Right hindlimb (tissue), 1 donor: ENCODE data around the gene ZBP1.
"Not testable (repeated sequence)": the region's sequence is repeated elsewhere in the genome, so short reads cannot be mapped to it uniquely, and the experiment has no call there.

ENCODE experiments used
- DNase-seq: peaks from one replicate; pipeline ENCODE4 v3.0.0-alpha.2; 2018

ZBP1 gene

GRCh38 chr20:57638173-57638894 lies 18.1 kb upstream of the ZBP1 start:
- DNase-seq = no peak

GRCh38 chr20:57633945-57634491 lies 13.8 kb upstream of the ZBP1 start:
- no peak for DNase-seq

DNA sequence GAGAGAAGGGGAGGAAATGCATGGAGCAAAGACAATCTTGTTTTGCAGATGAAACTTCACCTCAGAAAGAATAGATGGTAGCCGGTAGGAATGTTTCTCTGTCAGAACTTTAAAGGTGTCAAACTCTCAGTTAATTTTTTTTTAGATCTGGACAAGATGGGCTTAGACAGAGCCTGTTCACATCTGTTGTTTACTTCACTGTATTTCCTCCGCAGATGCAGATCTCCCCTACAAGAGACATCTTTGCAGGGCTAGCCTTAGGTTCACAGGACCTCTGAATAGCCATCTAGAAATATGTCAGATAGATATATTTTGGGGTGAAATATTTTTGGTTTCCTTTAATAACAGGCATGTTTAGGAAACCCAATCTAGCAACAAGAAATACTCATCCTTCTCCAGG lies 12.1 kb upstream of the ZBP1 start:
- no peak for DNase-seq

GRCh38 chr20:57630061-57630460 lies 9.8 kb upstream of the ZBP1 start:
- DNase-seq = no peak

DNA sequence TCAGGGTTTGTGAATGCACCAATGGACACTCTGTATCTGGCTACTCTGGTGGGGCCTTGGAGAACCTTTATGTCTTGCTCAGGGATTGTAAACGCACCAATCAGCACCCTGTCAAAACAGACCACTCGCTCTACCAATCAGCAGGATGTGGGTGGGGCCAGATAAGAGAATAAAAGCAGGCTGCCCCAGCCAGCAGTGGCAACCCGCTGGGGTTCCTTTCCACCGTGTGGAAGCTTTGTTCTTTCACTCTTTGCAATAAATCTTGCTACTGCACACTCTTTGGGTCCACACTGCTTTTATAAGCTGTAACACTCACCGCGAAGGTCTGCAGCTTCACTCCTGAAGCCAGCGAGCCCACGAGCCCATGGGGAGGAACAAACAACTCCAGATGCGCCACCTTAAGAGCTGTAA lies 9.3 kb upstream of the ZBP1 start:
- DNase-seq = not testable (repeated sequence)

- not testable (repeated sequence) for DNase-seq
Observed at GRCh38 chr20:57628962-57629308, 8.7 kb upstream of the ZBP1 start.

DNA sequence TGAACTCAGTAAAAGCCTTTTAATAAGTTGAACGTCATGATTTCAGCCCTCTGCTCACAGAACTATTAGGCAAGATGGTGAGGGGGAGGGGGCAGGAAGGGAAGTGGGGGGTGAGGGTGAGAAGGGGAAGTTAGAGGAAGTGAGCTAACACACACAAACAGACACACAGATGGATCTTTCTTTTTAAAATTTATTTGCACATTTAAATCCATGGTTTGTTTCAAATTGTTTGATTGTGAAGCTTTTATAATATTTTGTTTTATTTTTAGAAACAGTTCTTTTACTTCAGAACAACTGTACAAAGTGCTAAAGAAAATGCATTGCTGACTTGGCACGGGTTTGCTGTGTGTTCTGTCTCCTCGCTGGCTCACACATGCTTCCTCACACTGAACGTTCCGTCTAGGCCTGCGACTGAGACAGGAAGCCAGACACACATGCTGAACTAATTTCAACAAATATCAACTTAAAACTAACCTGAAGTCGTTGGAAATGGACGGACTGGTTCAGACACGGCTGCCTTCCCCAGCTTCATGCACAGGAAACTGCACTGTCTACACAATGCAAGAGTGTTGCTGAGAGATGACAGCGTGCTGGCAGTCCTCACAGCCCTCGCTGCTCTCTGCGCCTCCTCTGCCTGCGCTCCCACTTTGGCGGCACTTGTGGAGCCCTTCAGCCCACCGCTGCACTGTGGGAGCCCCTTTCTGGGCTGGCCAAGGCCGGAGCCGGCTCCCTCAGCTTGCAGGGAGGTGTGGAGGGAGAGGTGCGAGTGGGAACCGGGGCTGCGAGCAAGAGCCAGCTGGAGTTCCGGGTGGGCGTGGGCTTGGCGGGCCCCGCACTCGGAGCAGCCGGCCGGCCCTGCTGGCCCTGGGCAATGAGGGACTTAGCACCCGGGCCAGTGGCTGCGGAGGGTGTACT lies 8.1 kb upstream of the ZBP1 start:
- peak; percentile 75 for DNase-seq

- DNase-seq = no peak
Observed at GRCh38 chr20:57627339-57627738, 7.1 kb upstream of the ZBP1 start.

DNA sequence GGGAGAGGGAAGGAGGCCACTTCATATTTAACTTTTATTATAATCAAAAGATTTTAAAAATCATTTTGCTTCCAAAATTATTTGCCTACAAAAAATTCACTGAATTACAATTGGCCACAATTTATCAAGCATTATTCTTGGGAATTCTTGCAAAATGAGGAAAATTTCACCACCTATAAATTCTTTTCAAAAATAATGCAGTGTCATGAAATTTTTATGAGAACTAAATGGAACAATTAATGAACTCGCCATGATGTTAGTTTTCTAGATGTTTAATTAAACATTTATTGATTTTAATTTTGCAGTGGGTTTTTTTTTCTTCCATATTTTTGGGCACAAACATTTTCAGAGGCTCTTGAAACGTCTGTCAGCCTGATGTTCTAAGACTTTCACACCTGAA lies 5.8 kb upstream of the ZBP1 start:
- no peak for DNase-seq

DNA sequence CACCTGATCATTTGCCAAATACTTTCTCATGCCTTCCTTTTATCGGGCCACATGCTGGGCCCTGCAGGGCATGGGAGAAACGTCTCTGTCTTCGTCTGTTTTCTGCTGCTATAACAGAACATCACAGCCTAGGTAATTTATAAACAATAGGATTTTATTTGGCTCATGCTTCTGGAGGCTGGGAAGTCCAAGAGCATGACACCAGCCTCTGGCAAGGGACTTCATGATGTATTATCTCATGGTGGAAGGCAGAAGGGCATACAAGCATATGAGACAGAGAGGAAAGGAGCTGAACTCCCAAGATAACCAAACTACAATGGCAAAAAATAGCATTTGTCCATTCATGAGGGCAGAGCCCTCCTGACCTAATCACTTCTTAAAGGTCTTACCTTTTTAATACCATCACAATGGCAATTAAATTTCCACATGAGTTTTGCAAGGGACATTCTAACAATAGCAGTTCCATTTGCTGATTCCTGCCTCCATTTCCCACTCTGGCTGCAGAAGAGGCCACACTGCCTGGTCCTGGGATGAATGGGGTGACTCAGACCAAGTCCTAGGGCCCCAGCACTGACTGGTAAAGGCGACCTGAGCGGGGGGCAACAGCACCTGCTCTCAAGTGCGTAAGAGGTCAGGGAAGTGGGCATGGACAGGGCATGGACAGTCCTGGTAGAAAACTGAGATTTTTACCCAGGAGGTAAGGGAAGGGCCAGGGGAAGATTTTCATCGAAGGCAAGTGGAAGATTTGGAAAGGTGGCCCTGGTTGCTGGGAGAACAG lies 5.1 kb upstream of the ZBP1 start:
- no peak for DNase-seq

- DNase-seq = no peak
Observed at GRCh38 chr20:57624124-57624523, 3.9 kb upstream of the ZBP1 start.

DNA sequence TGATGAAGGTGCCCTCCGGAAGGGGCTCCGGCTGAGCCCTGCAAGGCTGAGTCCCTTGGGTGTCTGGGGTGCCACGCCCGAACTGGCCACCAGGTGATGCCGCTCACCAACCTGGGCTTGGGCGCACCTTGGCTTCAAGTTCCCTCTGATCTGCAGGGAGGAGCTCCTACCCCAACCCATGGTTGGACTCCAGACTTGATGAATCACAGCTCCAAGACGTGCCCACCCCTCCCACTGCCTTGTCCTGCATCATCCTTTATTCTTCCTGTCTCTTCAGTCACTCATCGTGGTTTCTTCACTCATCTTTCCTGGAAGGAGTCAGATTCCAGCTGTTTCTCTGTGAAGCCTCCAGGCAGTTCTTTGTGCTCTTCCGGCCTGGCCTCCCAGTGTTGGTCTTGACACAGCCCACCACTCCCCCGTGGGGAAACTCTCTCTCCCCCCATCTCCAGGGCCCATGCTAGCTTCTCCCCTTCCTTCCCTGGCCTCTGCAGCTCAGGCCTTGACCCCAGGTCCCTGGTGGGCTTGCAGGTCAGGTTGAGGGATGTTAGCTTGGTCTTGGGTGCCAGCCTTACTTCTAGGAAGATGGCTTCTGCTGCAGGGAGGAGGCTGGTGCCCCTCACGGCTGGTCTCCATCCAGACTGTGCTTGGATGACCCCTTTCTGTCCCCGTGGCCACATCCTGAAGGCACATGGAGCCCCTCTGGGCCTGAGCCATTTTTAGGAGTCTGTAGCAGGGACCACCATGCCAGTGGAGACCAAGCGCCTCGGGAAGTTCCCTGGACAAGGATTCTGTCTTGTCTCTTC lies 2.6 kb upstream of the ZBP1 start:
- peak; percentile 45 for DNase-seq

GRCh38 chr20:57622201-57622570 lies 2.0 kb upstream of the ZBP1 start:
- no peak for DNase-seq

DNA sequence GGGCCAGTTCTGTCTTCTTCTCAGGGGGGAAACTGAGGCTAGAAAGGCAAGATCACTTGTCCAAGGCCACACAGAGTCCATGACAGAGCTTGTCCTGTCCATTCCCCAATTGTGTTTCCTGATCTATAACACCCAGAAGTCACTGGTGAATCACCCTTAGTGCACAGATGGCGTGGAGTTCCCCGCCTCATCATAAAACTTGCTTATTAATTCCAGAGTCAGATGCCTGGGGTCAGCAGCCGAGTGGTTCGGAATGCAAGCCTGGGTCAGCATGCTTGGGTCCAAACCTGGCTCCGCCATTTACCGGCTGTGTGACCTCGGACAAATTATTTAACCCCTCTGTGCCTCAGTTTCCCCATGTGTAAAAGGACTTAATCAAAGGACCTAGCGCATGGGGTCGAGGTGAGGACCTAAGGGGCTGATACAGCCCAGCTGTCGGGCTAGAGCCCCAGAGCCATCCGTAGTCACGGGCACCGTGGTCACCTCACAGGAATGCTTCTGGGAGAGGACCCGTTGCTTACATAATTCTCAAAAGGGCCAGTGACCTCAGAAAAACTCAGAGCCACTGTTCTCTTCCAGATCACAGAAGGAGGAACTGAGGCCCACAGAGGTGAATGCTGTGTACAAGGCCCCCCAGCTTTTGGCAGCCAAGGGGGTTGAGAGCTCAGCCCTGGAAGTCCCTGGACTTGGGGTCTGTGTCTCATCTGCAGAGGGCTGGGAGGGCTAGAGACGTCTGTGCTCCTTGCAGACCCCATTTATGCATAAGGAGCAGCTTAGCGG lies 1.4 kb upstream of the ZBP1 start:
- DNase-seq = no peak

DNA sequence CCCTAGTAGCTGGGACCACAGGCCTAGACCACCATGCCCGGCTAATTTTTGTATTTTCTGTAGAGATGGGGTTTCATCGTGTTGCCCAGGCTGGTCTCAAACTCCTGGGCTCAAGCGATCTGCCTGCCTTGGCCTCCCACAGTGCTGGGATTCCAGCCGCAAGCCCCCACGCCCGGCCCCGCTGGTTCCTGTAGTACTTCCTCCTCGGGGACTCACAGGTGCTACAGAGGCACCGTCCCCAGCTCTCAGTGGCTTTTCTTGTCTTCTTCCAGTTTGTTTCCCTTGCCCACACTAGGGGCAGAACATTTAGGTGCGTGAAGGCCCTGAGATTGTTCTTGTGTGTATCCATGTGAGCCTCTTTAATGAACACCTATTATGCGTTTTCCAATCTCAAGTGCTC lies 773 bp upstream of the ZBP1 start:
- no peak for DNase-seq

- no peak for DNase-seq
Observed at GRCh38 chr20:57619051-57619831, 985 bp downstream of the ZBP1 start.

DNA sequence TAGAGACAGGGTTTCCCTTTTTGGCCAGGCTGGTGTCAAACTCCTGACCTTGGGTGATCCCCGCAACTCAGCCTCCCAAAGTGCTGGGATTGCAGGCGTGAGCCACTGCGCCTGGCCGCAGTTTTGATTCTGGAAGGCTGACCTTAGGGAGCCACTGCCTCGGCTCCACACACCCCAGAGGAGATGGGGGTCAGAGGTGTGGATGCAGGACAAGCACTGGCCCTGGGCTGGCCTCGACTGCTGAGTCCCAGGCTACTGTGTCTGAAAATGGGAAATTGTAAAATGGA lies 1.5 kb downstream of the ZBP1 start:
- DNase-seq = no peak

DNA sequence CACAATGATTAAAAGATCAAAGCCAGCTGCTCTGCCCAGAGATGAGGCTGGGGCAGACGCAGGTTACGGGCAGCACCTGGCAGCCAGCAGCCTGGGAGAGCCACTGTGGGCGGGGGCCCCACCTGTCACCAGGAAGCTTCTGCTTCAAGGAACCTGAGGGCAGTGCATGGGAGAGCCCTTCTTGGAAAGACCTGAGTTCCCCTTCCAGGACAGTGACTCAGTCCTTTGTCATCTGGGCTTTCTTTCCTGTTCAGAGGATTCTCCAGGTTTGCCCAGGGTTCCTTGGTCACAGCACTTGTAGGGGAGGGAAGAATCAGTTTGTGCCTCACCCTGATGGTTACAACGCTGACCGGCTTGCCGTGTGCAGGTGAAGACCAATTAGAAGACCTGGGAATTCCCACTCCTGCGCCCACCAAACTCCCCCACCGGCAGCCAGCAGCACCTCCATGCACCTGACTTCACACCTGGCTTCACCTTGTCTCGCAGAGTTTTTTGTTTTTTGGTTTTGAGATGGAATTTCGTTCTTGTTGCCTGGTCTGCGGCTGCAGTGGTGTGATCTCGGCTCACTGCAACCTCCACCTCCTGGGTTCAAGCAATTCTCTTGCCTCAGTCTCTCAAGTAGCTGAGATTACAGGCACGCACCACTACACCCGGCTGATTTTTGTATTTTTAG lies 2.0 kb downstream of the ZBP1 start:
- no peak for DNase-seq

- DNase-seq = no peak
Observed at GRCh38 chr20:57617079-57617795, 3.0 kb downstream of the ZBP1 start.
